Esophagus muscularis mucosa (tissue), 4 donors: ENCODE data around the gene CCM2. TPM values are rescaled to one million over a fixed set of nuclear protein-coding genes. Genes with fewer than 3 reads are reported as not detected.
A peak's percentile ranks its signal among the peaks of the same experiment; 100 is the strongest.

Source experiments
- DNase-seq: peaks from one replicate; pipeline ENCODE4 v3.0.0-alpha.2; 2017; ENCODE audit errors: extremely low spot score
- H3K27ac ChIP-seq, 4 donors: fragments of 200-600 bp; sonication (generic); replicated peaks in 1 of 4; 1 replicate in 3 of 4; 2 replicates in 1 of 4; pipeline ENCODE4 v1.5.1; 2016 to 2019; ENCODE audit warnings: mild to moderate bottlenecking in 1 of 4
- H3K27me3 ChIP-seq, 4 donors: fragments of 200-600 bp; sonication (generic); one replicate each; pipeline versions ENCODE4 v1.5.1 to v1.6.0; 2016 to 2019
- H3K36me3 ChIP-seq, 4 donors: fragments of 200-600 bp; sonication (generic); one replicate each; pipeline ENCODE4 v1.5.1; 2016 to 2019
- H3K4me1 ChIP-seq, 4 donors: fragments of 200-600 bp; sonication (generic); one replicate each; pipeline ENCODE4 v1.5.1; 2016 to 2019
- H3K4me3 ChIP-seq, 4 donors: fragments of 200-600 bp; sonication (generic); 1 replicate in 2 of 4; 2 replicates in 2 of 4; pipeline ENCODE4 v1.5.1; 2016 to 2019; ENCODE audit warnings: mild to moderate bottlenecking in 4 of 4, moderate library complexity in 1 of 4
- H3K9me3 ChIP-seq, 4 donors: fragments of 200-600 bp; sonication (generic); 1 replicate in 3 of 4; 2 replicates in 1 of 4; pipeline ENCODE4 v1.5.1; 2016 to 2019
- EP300 ChIP-seq: sonication (generic); formaldehyde crosslinking; IDR thresholded peaks from one replicate; pipeline ENCODE4 v1.6.1; 2017; ENCODE audit warnings: antibody characterized with exemption
- POLR2A ChIP-seq: fragments of 450-650 bp; IDR thresholded peaks from one replicate; pipeline ENCODE4 v1.6.1; 2017; ENCODE audit warnings: antibody characterized with exemption, moderate library complexity, mild to moderate bottlenecking, low read depth
- POLR2AphosphoS5 ChIP-seq, 2 donors: sonication (generic); formaldehyde crosslinking; IDR thresholded peaks; one replicate each; pipeline ENCODE4 v1.6.1; 2017; ENCODE audit warnings: antibody characterized with exemption in 2 of 2
- WGBS: methylation state at CpG from one replicate; pipeline ENCODE4 v1.1.5; 2018; 5-methylcytosine and 5-hydroxymethylcytosine counted together
- intact Hi-C: fragments of 100-400 bp; cut with DNase I; formaldehyde crosslinking; loops from one replicate; pipeline ENCODE4 v1.15.1; 2023
- total RNA-seq, 4 donors: library from RNA; depleted of rRNA; stranded (reverse); fragments of >200 nt; gene quantifications; one replicate each; pipeline versions ENCODE4 v1.1.0 to v1.2.1, GENCODE V29; 2016
- TF ChIP-seq, protein P1 (sequence below), 3 experiments: fragments of 200-600 bp in 2 of 3; fragments of 450-650 bp in 1 of 3; sonication (generic) in 2 of 3; IDR thresholded peaks; one replicate each; pipeline ENCODE4 v1.5.1; 2017 to 2019; ENCODE audit warnings: antibody characterized with exemption in 3 of 3, mild to moderate bottlenecking in 2 of 3, moderate library complexity in 1 of 3

CCM2 gene
- total RNA-seq, 4 donors from 2014 or later, result 40.3 to 61.7 (median 49.4) TPM

DNA sequence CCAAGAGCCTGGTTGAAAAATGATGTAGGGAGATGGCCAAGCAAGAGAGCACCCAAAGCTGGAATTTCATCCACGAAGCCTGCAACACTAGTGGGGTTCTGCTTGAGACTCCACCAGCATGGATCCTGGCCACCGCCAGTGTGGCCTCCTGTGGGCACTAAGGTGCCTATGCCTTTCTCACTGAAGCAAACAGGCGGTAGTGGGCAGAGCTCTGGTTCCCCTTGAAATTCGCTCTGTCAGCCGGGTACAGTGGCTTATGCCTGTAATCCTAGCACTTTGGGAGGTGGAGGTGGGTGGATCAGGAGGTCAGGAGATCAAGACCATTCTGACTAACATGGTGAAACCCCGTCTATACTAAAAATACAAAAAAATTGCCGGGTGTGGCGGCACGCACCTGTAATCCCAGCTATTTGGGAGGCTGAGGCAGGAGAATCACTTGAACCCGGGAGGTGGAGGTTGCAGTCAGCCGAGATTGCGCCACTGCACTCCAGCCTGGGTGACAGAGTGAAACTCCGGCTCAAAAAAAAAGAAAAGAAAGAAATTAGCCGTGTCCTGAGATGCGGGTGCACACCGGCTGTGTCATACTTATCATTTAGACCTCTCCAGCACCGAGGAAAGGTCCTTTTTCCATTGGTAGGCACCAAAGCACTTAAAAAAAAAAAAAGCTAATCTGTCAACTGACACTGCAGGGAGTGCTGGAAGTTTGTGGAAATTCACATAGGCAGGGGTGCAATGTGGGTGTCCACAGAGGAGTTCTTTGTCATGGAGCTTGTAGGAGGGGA, 28.3 kb downstream of the CCM2 start:
- Histone ChIP-seq H3K9me3 (no peaks in the 10 kb centered on the region), H3K4me1 (peaks cover 0 to 10% (median 2%) of the 10 kb centered on the region in 4 donors), H3K4me3 (peak overlapping the region; percentile 10 to 44 (median 22)), H3K36me3 (peaks cover 0 to 23% (median 14%) of the 10 kb centered on the region in 4 donors), H3K27ac (no peak overlapping the region), H3K27me3 (no peaks in the 10 kb centered on the region)
- no peak for TF ChIP-seq POLR2A
- TF ChIP-seq, protein P1, sequence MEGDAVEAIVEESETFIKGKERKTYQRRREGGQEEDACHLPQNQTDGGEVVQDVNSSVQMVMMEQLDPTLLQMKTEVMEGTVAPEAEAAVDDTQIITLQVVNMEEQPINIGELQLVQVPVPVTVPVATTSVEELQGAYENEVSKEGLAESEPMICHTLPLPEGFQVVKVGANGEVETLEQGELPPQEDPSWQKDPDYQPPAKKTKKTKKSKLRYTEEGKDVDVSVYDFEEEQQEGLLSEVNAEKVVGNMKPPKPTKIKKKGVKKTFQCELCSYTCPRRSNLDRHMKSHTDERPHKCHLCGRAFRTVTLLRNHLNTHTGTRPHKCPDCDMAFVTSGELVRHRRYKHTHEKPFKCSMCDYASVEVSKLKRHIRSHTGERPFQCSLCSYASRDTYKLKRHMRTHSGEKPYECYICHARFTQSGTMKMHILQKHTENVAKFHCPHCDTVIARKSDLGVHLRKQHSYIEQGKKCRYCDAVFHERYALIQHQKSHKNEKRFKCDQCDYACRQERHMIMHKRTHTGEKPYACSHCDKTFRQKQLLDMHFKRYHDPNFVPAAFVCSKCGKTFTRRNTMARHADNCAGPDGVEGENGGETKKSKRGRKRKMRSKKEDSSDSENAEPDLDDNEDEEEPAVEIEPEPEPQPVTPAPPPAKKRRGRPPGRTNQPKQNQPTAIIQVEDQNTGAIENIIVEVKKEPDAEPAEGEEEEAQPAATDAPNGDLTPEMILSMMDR (IDR thresholded peaks at IDR 0.05), result no peak
- no peak for TF ChIP-seq EP300
- no peak for TF ChIP-seq POLR2AphosphoS5 (IDR thresholded peaks at IDR 0.05)
- intact Hi-C loops, result no loop called here
- 89% methylated on average over 17 of the region's 17 CpGs for WGBS
- no peak for DNase-seq

DNA sequence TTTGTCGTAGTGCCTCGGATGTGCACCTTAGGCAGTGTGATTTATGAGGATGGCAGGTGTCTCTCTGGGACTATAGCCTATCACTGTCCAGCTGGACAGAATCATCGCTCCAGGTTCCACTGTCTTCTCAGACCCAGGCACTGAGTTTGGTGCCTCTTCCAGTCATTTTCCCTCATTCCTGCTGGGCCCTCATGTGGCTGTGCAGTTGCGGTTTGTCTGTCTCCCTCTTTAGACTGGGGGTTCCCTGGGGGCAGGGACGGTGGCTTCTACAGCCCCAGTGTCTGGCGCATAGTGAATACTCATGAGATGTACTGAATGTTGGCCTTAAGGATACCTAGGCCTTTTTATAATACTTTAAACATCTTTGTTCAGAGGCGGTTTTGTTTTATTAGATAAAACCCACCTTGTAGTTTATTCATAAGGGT, 28.9 kb downstream of the CCM2 start:
- 88% methylated on average over 7 of the region's 7 CpGs for WGBS
- H3K4me1 ChIP-seq, result peaks cover 0 to 16% (median 5%) of the 10 kb centered on the region in 4 donors
- no peaks in the 10 kb centered on the region for H3K9me3 ChIP-seq
- DNase-seq, result no peak
- no peak overlapping the region for H3K27ac ChIP-seq
- intact Hi-C loops, result no loop called here
- peaks cover 0 to 23% (median 14%) of the 10 kb centered on the region in 4 donors for H3K36me3 ChIP-seq
- TF ChIP-seq POLR2A (no peak), POLR2AphosphoS5 (IDR thresholded peaks at IDR 0.05) (no peak), EP300 (no peak)
- TF ChIP-seq, protein P1 (IDR thresholded peaks at IDR 0.05), result no peak
- H3K4me3 ChIP-seq, result no peak overlapping the region
- no peaks in the 10 kb centered on the region for H3K27me3 ChIP-seq

DNA sequence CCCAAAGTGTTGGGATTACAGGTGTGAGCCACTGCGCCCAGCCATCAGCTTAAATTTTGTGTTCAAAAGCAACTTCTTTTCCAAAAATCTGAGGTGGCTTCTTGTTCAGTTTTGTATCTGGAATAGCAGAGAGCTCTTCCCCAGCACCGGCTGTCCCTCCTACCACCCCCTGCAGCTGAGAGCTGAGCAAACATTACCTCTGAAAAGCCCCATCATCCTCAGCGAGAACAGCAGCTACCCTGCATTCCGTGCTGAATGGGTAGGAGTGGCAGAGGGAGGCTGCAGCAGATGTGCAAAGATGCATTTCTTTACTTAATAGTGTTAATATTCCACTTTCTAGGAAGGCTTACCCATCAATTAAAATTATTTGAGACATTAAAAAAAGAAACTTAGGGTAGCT, 31.8 kb downstream of the CCM2 start:
- WGBS, result 80% methylated on average over 4 of the region's 4 CpGs
- H3K4me3 ChIP-seq, result no peak overlapping the region
- H3K9me3 ChIP-seq, result no peaks in the 10 kb centered on the region
- intact Hi-C loops, result no loop called here
- H3K27me3 ChIP-seq, result no peaks in the 10 kb centered on the region
- DNase-seq, result no peak
- H3K27ac ChIP-seq, result no peak overlapping the region
- H3K36me3 ChIP-seq, result peaks cover 0 to 21% (median 12%) of the 10 kb centered on the region in 4 donors
- TF ChIP-seq POLR2AphosphoS5 (IDR thresholded peaks at IDR 0.05), result no peak
- TF ChIP-seq, protein P1 (IDR thresholded peaks at IDR 0.05), result no peak
- TF ChIP-seq POLR2A, result no peak
- TF ChIP-seq EP300, result no peak
- H3K4me1 ChIP-seq, result peaks cover 0 to 26% (median 6%) of the 10 kb centered on the region in 4 donors

DNA sequence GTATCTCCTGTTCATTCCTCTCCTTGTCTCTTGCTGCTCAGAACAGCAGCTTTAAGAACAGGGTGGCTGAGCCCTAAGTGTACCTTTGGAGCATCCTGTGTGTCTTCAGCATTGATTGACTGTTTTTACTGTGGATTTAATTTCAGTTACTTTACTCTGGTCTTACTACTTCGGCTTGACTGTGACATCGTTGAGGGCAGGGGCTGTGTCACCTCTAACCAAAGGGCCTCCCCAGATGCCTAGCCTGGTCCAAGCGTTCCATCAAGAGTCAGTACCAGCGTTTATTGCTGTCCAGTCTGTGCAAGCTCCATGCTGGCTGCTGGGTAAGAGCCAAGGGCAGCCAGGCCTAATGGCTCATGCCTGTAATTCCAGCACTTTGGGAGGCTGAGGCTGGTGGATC, 32.4 kb downstream of the CCM2 start:
- no peak overlapping the region for H3K27ac ChIP-seq
- H3K4me1 ChIP-seq, result peaks cover 0 to 26% (median 6%) of the 10 kb centered on the region in 4 donors
- no peaks in the 10 kb centered on the region for H3K9me3 ChIP-seq
- peaks cover 0 to 15% (median 10%) of the 10 kb centered on the region in 4 donors for H3K36me3 ChIP-seq
- 88% methylated on average over 4 of the region's 4 CpGs for WGBS
- TF ChIP-seq POLR2A (no peak), EP300 (no peak), POLR2AphosphoS5 (IDR thresholded peaks at IDR 0.05) (no peak)
- TF ChIP-seq, protein P1 (IDR thresholded peaks at IDR 0.05), result no peak
- intact Hi-C loops, result no loop called here
- H3K4me3 ChIP-seq, result no peak overlapping the region
- H3K27me3 ChIP-seq, result no peaks in the 10 kb centered on the region
- DNase-seq, result no peak
